H1 (cell line): ENCODE data around the gene FBP1. TPM values are rescaled to one million over a fixed set of nuclear protein-coding genes. Genes with fewer than 3 reads are reported as not detected.

ENCODE experiments used
- CTCF ChIA-PET: fragments of 300-600 bp; sonication (Branson Sonifier 250); formaldehyde crosslinking; loops from one replicate; lab custom pipeline; 2021; ENCODE audit not compliant: partially characterized antibody; lab: Charles Lee
- POLR2A ChIA-PET: fragments of 300-600 bp; sonication (Branson Sonifier 250); formaldehyde crosslinking; loops from one replicate; lab custom pipeline; 2021; ENCODE audit warnings: inconsistent platforms; ENCODE audit not compliant: partially characterized antibody; lab: Charles Lee
- DNase-seq, 2 experiments: peaks; one replicate each; pipeline versions ENCODE4 v3.0.0 to v3.0.0-alpha.2; 2010 to 2022; ENCODE audit warnings: low spot score in 2 of 2, low read depth in 1 of 2, mixed read lengths in 1 of 2
- FAIRE-seq: peaks from 2 replicates; lab custom pipeline; 2011; peaks lifted over from hg19 to GRCh38; lab: Jason Lieb, UNC
- H2AFZ ChIP-seq: 2 replicates; pipeline ENCODE4 v1.8.1; 2012; ENCODE audit warnings: low read length, inconsistent platforms
- H2AK5ac ChIP-seq: 2 replicates; pipeline ENCODE4 v1.6.1; 2013; ENCODE audit warnings: low read depth, low read length
- H2BK120ac ChIP-seq: replicated peaks from 2 replicates; pipeline ENCODE3; 2013; ENCODE audit warnings: low read depth, low read length, inconsistent platforms
- H2BK12ac ChIP-seq: 2 replicates; pipeline ENCODE4 v1.6.1; 2013; ENCODE audit warnings: low read depth, low read length
- H2BK15ac ChIP-seq: 2 replicates; pipeline ENCODE4 v1.6.1; 2013; ENCODE audit warnings: low read length
- H2BK20ac ChIP-seq: 2 replicates; pipeline ENCODE4 v1.6.1; 2013; ENCODE audit warnings: low read length
- H2BK5ac ChIP-seq: 2 replicates; pipeline ENCODE4 v1.6.1; 2013; ENCODE audit warnings: low read depth, low read length
- H3K14ac ChIP-seq: 2 replicates; pipeline ENCODE4 v1.6.1; 2013; ENCODE audit warnings: inconsistent platforms; ENCODE audit not compliant: insufficient read length
- H3K18ac ChIP-seq: 2 replicates; pipeline ENCODE4 v1.6.1; 2013; ENCODE audit warnings: low read length; ENCODE audit errors: extremely low read depth
- H3K23ac ChIP-seq: 2 replicates; pipeline ENCODE4 v1.6.1; 2013; ENCODE audit warnings: inconsistent platforms; ENCODE audit not compliant: insufficient read length
- H3K23me2 ChIP-seq: 2 replicates; pipeline ENCODE4 v1.6.1; 2013; ENCODE audit warnings: low read depth, low read length
- H3K27ac ChIP-seq: 2 replicates; pipeline ENCODE4 v1.6.1; 2011; ENCODE audit warnings: low read depth, low read length, inconsistent platforms
- H3K27me3 ChIP-seq, 4 experiments: replicated peaks in 1 of 4; 1 replicate in 1 of 4; 2 replicates in 3 of 4; pipeline versions ENCODE4 v1.6.1 to v1.8.1; 2011 to 2013; ENCODE audit warnings: low read length in 3 of 4, mild to moderate bottlenecking in 3 of 4, inconsistent platforms in 2 of 4, mixed read lengths in 2 of 4, moderate library complexity in 1 of 4; ENCODE audit not compliant: control insufficient read depth in 3 of 4, insufficient read depth in 3 of 4; ENCODE audit errors: extremely low read depth in 1 of 4
- H3K36me3 ChIP-seq, 4 experiments: 2 replicates each; pipeline versions ENCODE4 v1.6.1 to v1.8.1; 2011 to 2013; ENCODE audit warnings: mild to moderate bottlenecking in 4 of 4, low read length in 3 of 4, moderate library complexity in 2 of 4, control low read depth in 1 of 4, inconsistent platforms in 1 of 4; ENCODE audit not compliant: insufficient read depth in 4 of 4, control insufficient read depth in 2 of 4
- H3K4ac ChIP-seq: replicated peaks from 2 replicates; pipeline ENCODE3; 2013; ENCODE audit warnings: low read length, low read depth, mixed read lengths, inconsistent platforms; ENCODE audit not compliant: insufficient read length
- H3K4me1 ChIP-seq, 4 experiments: replicated peaks in 1 of 4; 1 replicate in 1 of 4; 2 replicates in 3 of 4; pipeline versions ENCODE4 v1.6.1 to v1.8.1; 2011 to 2013; ENCODE audit warnings: low read length in 3 of 4, inconsistent platforms in 2 of 4, mixed read lengths in 1 of 4; ENCODE audit not compliant: insufficient read depth in 4 of 4, control insufficient read depth in 3 of 4
- H3K4me2 ChIP-seq, 2 experiments: 2 replicates each; pipeline versions ENCODE4 v1.6.1 to v1.8.1; 2011 to 2013; ENCODE audit warnings: low read depth in 2 of 2, low read length in 2 of 2, control low read depth in 1 of 2, inconsistent platforms in 1 of 2, mild to moderate bottlenecking in 1 of 2; ENCODE audit not compliant: insufficient read depth in 1 of 2
- H3K4me3 ChIP-seq, 4 experiments: fragments of 200-600, 300-600 bp in 1 of 4; sonication (generic), shearing (Covaris generic), sonication (Bioruptor Twin) in 1 of 4; 2 replicates each; pipeline versions ENCODE4 v1.5.1 to v1.8.1; 2011 to 2016; ENCODE audit warnings: low read length in 4 of 4, low read depth in 3 of 4, control low read depth in 2 of 4, inconsistent platforms in 2 of 4, mild to moderate bottlenecking in 2 of 4, mixed read lengths in 1 of 4, moderate library complexity in 1 of 4; ENCODE audit not compliant: insufficient read depth in 2 of 4; ENCODE audit errors: extremely low read depth in 1 of 4
- H3K56ac ChIP-seq: replicated peaks from 2 replicates; pipeline ENCODE3; 2013; ENCODE audit warnings: low read depth, mild to moderate bottlenecking, mixed read lengths, low read length, inconsistent platforms; ENCODE audit not compliant: insufficient read length
- H3K79me1 ChIP-seq: 2 replicates; pipeline ENCODE4 v1.6.1; 2013; ENCODE audit warnings: low read depth, low read length, control low read depth
- H3K79me2 ChIP-seq, 2 experiments: 2 replicates each; pipeline versions ENCODE4 v1.6.1 to v1.8.1; 2012 to 2013; ENCODE audit warnings: low read length in 2 of 2, mild to moderate bottlenecking in 2 of 2, inconsistent platforms in 1 of 2; ENCODE audit not compliant: insufficient read depth in 2 of 2, control insufficient read depth in 1 of 2
- H3K9ac ChIP-seq, 4 experiments: replicated peaks in 1 of 4; 1 replicate in 1 of 4; 2 replicates in 3 of 4; pipeline versions ENCODE4 v1.6.1 to v1.8.1; 2011 to 2013; ENCODE audit warnings: low read depth in 3 of 4, low read length in 3 of 4, control low read depth in 2 of 4, mild to moderate bottlenecking in 2 of 4, moderate library complexity in 2 of 4, inconsistent platforms in 1 of 4; ENCODE audit errors: extremely low read depth in 1 of 4
- H3K9me3 ChIP-seq, 2 experiments: 2 replicates each; pipeline versions ENCODE4 v1.6.1 to v1.8.1; 2012 to 2013; ENCODE audit warnings: mild to moderate bottlenecking in 2 of 2, moderate library complexity in 2 of 2, control low read depth in 1 of 2, inconsistent platforms in 1 of 2, low read depth in 1 of 2, low read length in 1 of 2, mixed read lengths in 1 of 2; ENCODE audit not compliant: insufficient read depth in 2 of 2
- H4K20me1 ChIP-seq, 2 experiments: replicated peaks in 1 of 2; 2 replicates each; pipeline versions ENCODE3 to v1.8.1; 2011 to 2013; ENCODE audit warnings: inconsistent platforms in 2 of 2, low read length in 2 of 2, mild to moderate bottlenecking in 1 of 2; ENCODE audit not compliant: insufficient read depth in 2 of 2, control insufficient read depth in 1 of 2
- H4K5ac ChIP-seq: 2 replicates; pipeline ENCODE4 v1.6.1; 2013; ENCODE audit warnings: low read length, low read depth, mixed read lengths, inconsistent platforms; ENCODE audit not compliant: insufficient read length
- H4K8ac ChIP-seq: 2 replicates; pipeline ENCODE4 v1.8.0; 2013; ENCODE audit warnings: mild to moderate bottlenecking, moderate library complexity, low read length, inconsistent platforms; ENCODE audit not compliant: insufficient read depth; ENCODE audit errors: extremely low read depth
- H4K91ac ChIP-seq: replicated peaks from 2 replicates; pipeline ENCODE3; 2013; ENCODE audit warnings: low read length, mixed read lengths, inconsistent platforms; ENCODE audit not compliant: insufficient read length
- EP300 ChIP-seq, 2 experiments: IDR thresholded peaks; 1 replicate in 1 of 2; 2 replicates in 1 of 2; pipeline ENCODE4 v1.6.1; 2011 to 2012; ENCODE audit warnings: low read depth in 2 of 2, low read length in 2 of 2, mild to moderate bottlenecking in 2 of 2, borderline replicate concordance in 1 of 2, inconsistent platforms in 1 of 2, moderate library complexity in 1 of 2
- HDAC2 ChIP-seq, 2 experiments: fragments of 300-600 bp in 1 of 2; sonication (generic) in 1 of 2; IDR thresholded peaks; 2 replicates each; pipeline ENCODE4 v1.6.1; 2011 to 2012; ENCODE audit warnings: low read depth in 2 of 2, low read length in 2 of 2, mild to moderate bottlenecking in 2 of 2, moderate library complexity in 2 of 2, borderline replicate concordance in 1 of 2, inconsistent platforms in 1 of 2
- JUND ChIP-seq: IDR thresholded peaks from 2 replicates; pipeline ENCODE4 v1.6.1; 2011; ENCODE audit warnings: mild to moderate bottlenecking, improper control_type of control experiment, low read length
- SAP30 ChIP-seq: fragments of 300-600 bp; sonication (generic); IDR thresholded peaks from 2 replicates; pipeline ENCODE4 v1.7.1; 2012; ENCODE audit warnings: low read length, moderate library complexity, mild to moderate bottlenecking, inconsistent platforms; ENCODE audit not compliant: insufficient read depth, insufficient replicate concordance
- SUZ12 ChIP-seq: fragments of 200-600 bp; sonication (generic); IDR thresholded peaks from 2 replicates; pipeline ENCODE4 v1.6.1; 2012; ENCODE audit warnings: mild to moderate bottlenecking, inconsistent platforms, low read length, moderate library complexity, mixed read lengths
- TAF7 ChIP-seq: optimal IDR thresholded peaks from 2 replicates; pipeline ENCODE3; 2011; ENCODE audit warnings: low read depth, mild to moderate bottlenecking, inconsistent platforms, low read length, moderate library complexity, borderline replicate concordance
- WGBS, 2 experiments: shearing (Covaris generic) in 1 of 2; methylation state at CpG; one replicate each; pipeline versions ENCODE4 v1.1.6 to v1.1.7; 2013 to 2015; ENCODE audit warnings: low lambda C conversion rate in 2 of 2, mixed read lengths in 2 of 2, inconsistent platforms in 1 of 2, low coverage in 1 of 2, missing lambda C conversion rate in 1 of 2; ENCODE audit not compliant: insufficient replicate concordance in 2 of 2, insufficient coverage in 1 of 2, insufficient read length in 1 of 2; ENCODE audit errors: extremely low coverage in 1 of 2, missing lambda C conversion rate in 1 of 2; 5-methylcytosine and 5-hydroxymethylcytosine counted together
- polyA plus RNA-seq, 7 experiments: library from polyadenylated mRNA; depleted of rRNA in 3 of 7; stranded (reverse) in 5 of 7; unstranded in 2 of 7; fragments of >200 nt in 5 of 7; fragments of 200-250 nt in 2 of 7; gene quantifications; 1 replicate in 5 of 7; 2 replicates in 1 of 7; 4 replicates in 1 of 7; pipeline versions ENCODE4 v1.2.1 to v1.2.3, GENCODE V29; 2011 to 2013; ENCODE audit warnings: missing spikeins in 2 of 7, mixed read lengths in 2 of 7
- total RNA-seq: library from RNA; stranded (reverse); fragmentation: NEBNext Ultra II Directional; extraction: Animal tissue kit (Norgen Biotek cat#: 25700); gene quantifications from 2 replicates; pipeline ENCODE4 v1.2.1, GENCODE V29; 2021

The FBP1 gene
- total and polyA plus RNA-seq, 2 of the 8 experiments (the other 6 are each of a cell fraction or from before 2014, with no cell fraction given), result 1.0 to 4.1 TPM

DNA sequence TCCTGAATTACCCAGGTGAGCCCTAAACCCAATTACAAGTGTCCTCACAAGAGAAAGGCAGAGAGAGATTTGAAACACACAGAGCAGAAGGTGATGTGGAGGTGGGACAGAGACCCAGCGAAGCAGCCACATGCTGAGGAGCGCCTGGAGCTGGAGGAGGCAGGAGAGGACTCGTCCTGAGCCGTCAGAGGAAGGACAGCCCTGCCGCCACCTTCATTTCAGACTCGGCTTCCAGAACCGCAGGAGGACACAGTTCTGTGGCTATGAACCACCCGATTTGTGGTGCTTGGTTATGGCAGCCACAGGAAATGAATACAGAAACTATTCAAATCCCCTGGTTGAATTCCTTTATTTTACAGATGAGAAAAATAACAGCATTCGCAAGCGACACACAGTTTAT, 16.4 kb upstream of the FBP1 start:
- Histone ChIP-seq H3K4ac (no peak overlapping the region), H3K4me1 (peaks cover 0 to 4% (median 0%) of the 10 kb centered on the region in 4 experiments; a peak in 3 of 7 replicates), H3K4me2 (no peak overlapping the region), H2BK20ac (no peak overlapping the region), H2BK12ac (0 out of 2 replicates have a peak overlapping the region, but pooled peaks have one; percentile 64), H2BK120ac (no peak overlapping the region), H3K9me3 (no peaks in the 10 kb centered on the region), H3K27me3 (no peaks in the 10 kb centered on the region), H2AFZ (peak overlapping the region; percentile 82; the same call in 1 of the 2 replicates), H3K23me2 (no peaks in the 10 kb centered on the region), H3K79me1 (no peaks in the 10 kb centered on the region), H3K79me2 (no peaks in the 10 kb centered on the region), H2BK15ac (no peak overlapping the region), H3K36me3 (no peaks in the 10 kb centered on the region), H3K27ac (no peak overlapping the region), H3K23ac (no peak overlapping the region)
- ChIA-PET POLR2A (interaction anchor here (1.4 kb wide), 1 partner anchor 101 kb away, joined by 4 read pairs; the partner anchor contains the start of gene PCAT7), CTCF (interaction anchor here (1.1 to 1.3 kb wide), 2 partner anchors 14 to 463 kb away, joined by 3 to 4 read pairs; no protein-coding TSS in a partner anchor)
- DNase-seq (no peak), FAIRE-seq (no peak)
- TF ChIP-seq SAP30 (no peak), EP300 (IDR thresholded peaks at IDR 0.05; ENCODE audit: borderline replicate concordance in 1 of 2, low read depth in 2 of 2, low read length in 2 of 2) (no peak), JUND (no peak), TAF7 (no peak), HDAC2 (IDR thresholded peaks at IDR 0.05; ENCODE audit: borderline replicate concordance in 1 of 2, low read depth in 2 of 2, low read length in 2 of 2) (no peak), SUZ12 (no peak)
- TF ChIP-seq, all 59 proteins: peak for 0
- Histone ChIP-seq H3K56ac (no peak overlapping the region), H3K18ac (no peak overlapping the region), H3K9ac (no peak overlapping the region), H4K20me1 (no peaks in the 10 kb centered on the region), H4K8ac (no peak overlapping the region), H4K91ac (no peak overlapping the region), H2BK5ac (no peak overlapping the region), H3K4me3 (no peak overlapping the region), H2AK5ac (no peak overlapping the region), H4K5ac (no peak overlapping the region), H3K14ac (no peak overlapping the region)
- 85% methylated on average over 10 of the region's 10 CpGs; no CpG with 5 or more reads in 1 of the 2 experiments for WGBS, 2 experiments
